Activated effector memory CD4-positive, alpha-beta T cell treated with anti-CD3 and anti-CD28 coated beads, Interleukin-2, amount 50 U/mL, for 16 hours (primary cell): Measurements from ENCODE around the gene SLC46A1.

ENCODE experiments used
- DNase-seq: peaks from one replicate; pipeline ENCODE4 v3.0.0-alpha.2; 2020

Gene SLC46A1

DNA sequence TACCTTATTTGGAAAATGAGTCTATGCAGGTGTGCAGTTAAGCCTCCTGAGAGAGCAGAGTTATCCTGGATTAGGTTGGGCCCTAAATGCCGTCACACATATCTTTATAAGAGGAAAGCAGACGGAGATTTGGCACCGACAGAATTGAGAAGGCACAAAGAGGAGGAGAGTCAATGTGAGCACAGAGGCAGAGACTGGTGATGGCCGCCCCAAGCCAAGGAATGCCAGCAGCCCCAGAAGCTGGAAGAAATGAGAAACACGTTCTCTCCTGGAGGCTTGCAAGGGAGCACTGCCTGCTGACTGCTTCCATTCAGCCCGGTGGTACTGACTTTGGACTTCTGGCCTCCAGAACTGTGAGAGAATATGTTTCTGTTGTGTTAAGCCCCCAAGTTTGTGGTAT, 3.2 kb downstream of the SLC46A1 start:
- no peak for DNase-seq

DNA sequence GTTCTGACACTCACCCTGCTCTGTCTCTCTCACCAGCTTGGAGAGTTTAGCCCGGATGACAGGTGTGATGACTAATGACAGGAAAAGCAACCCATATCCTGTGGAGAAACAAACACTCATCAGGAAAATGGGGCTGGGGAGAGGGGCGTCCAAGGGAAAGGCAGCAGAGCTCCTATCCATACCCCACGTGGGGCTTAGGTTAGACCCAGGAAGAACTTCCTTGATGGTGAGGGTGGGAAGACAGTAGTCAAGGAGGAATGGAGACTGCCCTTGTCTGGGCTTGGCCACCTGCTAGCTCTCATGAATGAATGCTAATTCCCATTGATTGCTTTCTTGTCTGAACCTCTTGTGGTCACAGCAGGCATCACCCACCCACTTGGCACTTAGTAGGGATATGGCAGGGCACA, 3.8 kb downstream of the SLC46A1 start:
- no peak for DNase-seq

DNA sequence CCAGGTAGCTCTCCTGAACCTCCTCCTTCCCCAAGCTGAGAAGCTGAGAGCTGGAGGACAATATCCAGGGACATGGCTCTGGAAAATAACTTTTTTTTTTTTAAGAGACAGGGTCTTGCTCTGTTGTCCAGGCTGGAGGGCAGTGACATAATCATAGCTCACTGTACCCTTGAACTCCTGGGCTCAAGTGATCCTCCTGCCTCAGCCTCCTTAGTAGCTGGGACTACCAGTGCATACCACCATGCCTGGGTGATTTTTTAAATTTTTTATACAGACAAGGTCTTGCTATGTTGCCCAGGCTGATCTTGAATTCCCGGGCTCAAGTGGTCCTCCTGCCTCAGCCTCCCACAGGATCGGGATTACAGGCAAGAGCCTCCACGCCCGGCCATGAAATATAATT, 6.2 kb downstream of the SLC46A1 start:
- DNase-seq: no peak

DNA sequence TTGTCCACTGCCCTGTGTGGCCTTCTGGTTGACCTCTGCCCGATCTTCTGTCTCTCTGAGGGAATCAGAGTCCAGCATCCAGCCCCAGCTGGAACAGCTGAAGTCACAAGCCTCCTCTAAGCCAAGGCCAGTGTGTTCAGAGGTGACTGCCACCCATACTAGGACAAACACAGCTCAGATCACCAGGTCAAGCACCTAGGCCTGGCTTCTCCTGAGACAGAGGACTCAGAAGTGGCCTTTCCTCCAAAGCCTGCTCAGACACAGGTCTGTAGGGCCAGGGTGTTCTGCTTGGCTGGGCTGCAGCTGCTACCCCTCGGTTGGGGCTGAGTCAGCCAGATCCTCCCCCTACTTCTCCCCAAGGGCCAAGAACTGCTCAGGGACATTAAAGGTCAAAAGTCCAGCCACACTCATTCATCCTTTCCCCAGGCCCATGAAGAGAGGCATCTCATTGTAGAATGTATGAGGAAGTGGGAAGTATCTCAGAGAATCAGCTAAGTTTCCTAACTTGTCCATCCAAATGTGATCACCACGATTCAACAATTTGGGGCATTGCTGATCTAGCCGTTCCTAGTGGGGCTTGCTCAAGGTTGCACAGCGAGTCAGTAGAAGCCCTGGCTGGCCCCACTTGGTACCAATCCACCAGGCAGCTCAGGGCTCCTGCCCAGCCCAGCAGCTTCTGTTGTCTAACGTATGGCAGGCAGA, 7.6 kb downstream of the SLC46A1 start:
- no peak for DNase-seq

DNA sequence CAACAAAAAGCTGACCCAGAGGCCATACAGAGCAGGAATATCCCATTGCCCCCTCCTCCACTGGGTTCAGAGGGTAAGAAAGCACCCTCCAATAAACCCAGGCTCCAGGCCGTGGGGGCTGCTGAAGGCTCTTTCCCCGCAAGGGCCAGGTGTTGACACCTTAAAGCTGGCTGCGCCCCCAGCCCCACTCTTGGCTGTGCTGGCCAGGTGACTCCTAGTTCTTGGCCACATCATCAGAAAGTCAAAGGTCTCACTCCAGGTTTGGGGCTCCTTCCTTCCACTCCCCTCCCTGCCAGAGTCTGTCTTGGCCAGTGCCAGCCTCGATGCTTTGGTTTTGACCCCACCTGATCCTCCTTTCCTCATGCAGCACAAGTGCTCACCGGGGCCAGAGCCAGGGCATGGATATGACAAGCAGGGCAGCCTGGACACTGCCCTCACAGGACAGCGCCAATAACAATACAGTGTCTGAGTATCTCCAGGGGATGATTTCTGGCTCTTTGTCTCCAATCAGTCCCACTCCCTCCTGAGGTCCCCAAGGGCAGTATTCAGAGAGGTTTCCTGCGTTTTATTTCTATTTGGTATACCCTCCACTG, 8.2 kb downstream of the SLC46A1 start:
- no peak for DNase-seq

DNA sequence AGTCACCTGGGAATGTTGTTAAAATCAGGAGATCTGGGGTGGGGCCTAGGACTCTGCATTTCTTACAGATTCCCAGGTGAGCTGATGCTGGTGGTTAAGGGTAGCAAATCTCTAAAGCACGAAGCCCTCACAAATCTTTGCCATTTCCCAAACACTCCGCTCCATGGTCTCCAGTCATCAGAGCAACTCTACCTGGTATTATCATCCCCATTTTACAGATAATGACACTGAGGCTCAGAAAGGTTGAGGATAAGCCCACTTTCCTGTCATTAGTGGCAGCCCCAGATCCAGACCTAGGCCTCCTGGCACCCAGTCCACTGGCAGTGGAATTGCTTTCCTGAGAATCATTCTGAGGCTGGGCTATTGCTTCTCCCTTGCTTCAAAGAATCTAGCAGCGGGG, 8.7 kb downstream of the SLC46A1 start:
- no peak for DNase-seq

DNA sequence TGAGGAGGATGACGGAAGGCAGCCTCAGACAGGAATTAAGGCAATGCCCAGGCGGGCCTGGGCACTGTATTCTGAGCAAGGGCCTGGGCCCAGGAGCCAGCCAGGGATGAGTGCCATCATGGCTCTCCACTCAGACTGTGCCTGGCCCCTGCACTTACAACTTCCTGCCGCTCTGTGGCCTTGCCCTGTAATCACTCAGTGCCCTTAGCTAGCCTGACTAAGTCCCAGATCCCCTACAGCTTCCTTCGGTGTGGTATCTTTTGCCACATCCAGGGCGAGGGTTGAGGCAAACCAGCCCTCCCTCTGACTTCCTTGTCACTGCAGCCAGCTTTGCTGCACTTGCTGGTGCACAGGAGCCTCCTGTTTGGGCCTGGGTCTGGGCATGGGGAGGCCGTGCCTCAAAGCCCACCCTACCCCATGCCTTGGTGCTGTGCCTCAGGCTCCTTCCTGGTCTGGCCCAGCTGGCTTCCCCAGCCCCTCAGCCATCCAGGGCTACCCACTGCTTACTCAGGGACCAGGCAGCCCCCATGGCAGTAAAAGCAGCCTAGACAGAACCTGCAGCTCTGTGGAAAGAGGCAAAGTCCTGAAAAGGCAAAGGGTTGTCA, 9.3 kb downstream of the SLC46A1 start:
- no peak for DNase-seq

DNA sequence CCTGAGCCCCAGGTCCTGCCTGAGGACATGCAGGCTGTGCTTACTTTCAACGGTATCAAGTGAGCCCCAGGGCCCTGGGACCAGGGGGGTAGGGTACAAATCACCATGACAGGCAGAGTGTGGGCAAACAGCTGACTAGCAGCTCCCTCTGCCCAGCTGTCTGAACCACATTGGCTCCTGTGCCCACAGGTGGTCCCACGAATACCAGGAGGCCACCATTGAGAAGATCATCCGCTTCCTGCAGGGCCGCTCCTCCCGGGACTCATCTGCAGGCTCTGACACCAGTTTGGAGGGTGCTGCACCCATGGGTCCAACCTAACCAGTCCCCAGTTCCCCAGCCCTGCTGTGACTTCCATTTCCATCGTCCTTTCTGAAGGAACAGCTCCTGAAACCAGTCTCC, 10.0 kb downstream of the SLC46A1 start:
- DNase-seq: no peak

DNA sequence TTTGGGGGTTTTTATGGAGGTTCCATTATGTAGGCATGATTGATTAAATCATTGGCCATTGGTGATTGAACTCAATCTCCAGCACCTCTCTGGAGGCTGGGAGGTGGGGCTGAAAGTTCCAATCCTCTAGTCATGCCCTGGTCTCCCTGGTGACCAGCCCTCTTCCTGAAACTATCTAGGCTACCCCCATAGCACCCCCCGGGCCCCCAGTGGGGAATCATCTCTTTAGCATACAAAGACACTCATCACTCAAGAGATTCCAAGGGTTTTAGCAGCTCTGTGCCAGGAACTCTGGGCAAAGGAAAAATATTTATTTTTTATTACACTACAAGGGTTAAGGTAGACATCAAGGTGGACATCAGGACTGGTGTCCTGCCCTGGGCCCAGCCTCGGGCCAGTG, 10.6 kb downstream of the SLC46A1 start:
- no peak for DNase-seq

DNA sequence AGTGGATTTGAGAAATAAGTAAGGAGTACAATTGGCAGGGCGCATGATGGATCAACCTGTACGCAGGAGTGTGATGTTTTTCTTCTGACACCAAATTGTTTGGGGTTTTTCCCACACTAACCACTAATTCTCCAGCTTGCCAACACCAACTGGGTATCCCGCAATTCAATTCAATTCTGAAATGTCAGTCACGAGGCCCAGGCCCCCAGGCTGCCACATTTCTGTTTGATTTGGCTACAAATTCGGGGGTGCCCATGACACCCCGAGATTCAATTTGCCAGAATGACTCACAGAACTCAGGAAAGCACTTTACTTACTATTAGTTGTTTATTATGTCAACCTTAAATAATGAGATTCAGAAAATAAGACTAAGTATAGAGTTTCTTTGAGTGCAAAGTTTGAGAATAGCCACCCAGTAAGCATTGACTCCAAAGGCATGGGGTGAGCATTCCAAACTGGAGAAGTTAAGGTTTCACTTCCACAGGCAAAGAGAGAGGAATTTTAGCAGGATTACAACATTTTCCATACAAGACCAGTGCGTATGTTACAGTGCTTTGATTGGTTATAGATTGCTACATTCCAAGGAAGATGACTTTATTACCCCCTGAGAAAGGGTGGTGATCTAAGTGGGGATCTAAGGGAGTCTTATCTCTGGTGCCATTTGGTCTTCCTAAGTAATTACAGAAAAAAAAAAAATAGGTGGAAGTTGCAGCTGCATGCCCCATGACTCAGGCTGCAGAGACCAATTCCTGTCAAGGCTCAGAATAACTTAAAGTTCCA, 11.5 kb downstream of the SLC46A1 start:
- DNase-seq: no peak

DNA sequence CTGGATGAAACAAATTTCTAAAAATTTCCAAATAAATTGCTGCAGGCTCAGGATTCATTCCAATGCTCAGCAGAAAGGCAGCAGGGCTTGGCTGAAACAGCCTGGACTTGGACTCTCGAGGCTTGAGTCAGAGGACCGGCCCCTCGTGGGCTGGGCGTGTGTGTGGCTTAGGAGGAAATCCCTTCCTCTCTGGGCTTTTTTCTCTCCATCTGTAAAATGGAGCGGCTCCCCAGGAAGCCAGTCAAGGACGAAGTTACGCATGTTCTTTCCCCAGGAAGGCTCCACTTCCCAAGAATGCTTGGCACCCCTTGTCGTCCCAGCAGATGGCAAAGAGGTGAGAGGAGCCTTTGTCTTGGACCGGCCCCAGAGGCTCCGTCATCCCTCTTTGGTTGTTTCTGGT, 13.5 kb downstream of the SLC46A1 start:
- DNase-seq: no peak

DNA sequence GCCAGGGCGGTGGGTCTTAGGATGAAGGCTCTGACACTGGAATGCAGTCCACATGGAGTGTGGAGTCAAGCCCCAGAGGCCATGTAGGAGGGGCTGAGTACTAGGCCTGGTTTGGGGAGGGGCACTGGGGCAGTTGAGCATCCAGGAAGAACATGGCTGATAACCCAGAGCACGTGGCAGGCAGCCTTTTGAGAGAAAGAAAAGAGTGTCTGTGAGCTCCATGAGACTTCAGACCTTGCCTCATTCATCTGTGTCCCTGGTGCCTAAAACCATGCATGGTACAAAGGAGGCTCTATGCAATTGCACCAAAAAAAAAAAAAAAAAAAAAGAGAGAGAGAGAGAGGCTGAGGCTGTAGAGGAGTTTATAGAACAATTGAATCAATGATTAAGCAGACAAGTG, 14.6 kb downstream of the SLC46A1 start:
- DNase-seq: no peak

DNA sequence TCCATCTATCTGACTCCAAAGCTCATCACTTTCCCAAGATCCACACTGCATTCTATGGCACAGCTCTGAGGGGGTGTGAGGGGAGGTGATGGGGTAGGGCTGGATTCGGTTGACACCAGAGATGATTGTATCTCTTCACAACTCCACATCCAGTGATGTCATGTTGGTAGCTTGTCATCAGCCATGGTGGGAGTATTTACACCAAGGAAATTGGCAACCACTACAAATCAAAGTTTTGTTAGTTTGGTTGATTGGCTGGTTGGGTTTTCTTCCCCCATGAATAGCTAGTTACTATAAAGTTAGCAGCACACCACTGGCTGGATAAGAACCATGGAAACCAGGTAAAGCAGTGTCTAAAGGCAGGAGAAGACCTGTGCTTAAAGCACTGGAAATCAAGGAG, 15.0 kb downstream of the SLC46A1 start:
- no peak for DNase-seq

DNA sequence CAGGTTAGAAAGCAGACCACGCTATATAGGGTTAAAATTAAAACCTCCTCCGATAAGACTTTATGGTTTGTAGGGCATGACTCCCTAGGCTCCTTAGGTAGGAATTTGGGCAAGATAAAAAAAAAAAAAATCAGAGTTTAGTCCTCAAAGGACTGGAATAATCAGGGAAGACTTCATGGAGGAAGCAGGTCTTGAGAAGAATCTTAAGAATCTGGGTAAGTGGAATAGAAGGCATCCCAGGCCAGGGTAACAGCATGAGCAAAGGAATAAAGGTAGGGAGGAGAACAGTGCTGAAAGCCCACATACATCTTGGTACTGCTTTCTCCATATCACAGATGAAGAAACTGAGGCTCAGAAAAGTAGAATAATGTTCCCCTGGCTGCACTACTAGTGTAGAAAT, 15.4 kb downstream of the SLC46A1 start:
- no peak for DNase-seq

DNA sequence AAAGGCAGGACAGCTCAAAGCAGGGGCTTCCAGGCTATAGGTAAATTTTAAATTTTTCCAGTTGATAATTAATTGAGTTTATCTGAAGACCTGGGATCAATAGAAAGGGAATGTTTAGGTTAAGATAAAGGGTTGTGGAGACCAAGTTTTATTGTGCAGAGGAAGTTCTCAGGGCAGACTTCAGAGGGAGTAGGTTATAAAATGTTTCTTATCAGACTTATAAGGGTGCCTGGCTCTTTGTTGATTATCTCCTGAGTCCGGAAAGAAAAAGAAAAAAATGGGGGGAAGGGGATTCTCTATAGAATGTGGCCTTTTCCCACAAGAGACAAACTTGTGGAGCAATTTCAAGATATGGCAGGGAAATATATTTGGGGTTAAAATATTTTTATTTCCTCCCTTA, 15.9 kb downstream of the SLC46A1 start:
- DNase-seq: no peak

DNA sequence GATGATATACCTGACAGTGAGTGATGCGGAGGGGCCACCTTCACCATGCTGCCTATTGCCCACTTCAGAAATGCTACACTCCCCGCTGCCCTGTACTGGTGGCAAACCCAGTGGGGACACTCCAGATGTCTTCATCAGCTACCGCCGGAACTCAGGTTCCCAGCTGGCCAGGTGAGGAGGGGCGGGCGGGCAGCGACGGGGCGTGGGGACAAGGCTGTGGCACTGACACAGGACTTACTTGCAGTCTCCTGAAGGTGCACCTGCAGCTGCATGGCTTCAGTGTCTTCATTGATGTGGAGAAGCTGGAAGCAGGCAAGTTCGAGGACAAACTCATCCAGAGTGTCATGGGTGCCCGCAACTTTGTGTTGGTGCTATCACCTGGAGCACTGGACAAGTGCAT, 17.9 kb downstream of the SLC46A1 start:
- no peak for DNase-seq

DNA sequence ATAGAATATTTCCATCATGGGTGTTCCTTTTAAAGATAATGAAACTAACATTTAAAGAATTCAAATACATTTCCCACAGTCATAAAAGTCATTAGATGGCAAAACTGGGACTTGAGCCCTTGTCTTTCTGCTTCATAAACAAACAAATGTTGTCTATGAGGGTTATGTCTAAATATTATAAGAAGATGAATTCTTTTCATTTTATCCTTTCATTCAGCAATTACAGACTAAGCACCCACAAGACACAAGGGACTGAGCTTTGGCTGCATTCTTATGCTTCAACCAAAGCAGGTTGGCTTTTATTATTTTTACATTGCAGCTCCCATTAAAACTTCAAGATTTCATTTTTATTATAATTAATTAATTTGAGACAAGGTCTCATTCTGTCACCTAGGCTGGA, 19.6 kb downstream of the SLC46A1 start:
- DNase-seq: no peak

DNA sequence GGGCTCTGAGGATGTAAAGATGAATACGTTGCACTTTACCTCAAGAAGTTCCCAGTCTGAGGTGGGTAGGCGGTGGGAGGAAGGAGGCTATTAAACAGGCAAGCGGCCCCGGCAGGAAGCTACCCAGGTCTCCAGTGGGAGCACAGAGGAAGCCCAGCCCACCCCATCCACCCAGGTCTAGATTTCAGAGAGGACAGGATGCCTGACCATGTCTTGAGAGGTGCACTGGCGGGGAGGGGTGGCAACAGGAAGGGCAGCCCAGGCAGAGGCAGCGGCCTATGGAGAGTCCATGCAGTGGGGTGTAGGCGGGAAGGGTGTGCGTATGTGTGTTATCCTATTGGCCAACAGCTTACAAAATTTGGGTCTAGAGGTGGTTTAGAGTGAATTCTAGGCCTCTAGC, 20.6 kb downstream of the SLC46A1 start:
- no peak for DNase-seq

DNA sequence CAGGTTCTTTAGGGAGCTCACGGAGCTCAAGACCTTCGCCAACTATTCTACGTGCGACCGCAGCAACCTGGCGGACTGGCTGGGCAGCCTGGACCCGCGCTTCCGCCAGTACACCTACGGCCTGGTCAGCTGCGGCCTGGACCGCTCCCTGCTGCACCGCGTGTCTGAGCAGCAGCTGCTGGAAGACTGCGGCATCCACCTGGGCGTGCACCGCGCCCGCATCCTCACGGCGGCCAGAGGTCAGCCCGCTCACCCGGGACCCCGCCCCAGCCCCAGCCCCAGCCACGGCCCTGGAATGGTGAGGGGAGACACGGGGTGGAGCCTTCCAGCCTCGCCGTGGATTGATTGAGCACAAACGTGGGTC, 21.0 kb downstream of the SLC46A1 start:
- no peak for DNase-seq

DNA sequence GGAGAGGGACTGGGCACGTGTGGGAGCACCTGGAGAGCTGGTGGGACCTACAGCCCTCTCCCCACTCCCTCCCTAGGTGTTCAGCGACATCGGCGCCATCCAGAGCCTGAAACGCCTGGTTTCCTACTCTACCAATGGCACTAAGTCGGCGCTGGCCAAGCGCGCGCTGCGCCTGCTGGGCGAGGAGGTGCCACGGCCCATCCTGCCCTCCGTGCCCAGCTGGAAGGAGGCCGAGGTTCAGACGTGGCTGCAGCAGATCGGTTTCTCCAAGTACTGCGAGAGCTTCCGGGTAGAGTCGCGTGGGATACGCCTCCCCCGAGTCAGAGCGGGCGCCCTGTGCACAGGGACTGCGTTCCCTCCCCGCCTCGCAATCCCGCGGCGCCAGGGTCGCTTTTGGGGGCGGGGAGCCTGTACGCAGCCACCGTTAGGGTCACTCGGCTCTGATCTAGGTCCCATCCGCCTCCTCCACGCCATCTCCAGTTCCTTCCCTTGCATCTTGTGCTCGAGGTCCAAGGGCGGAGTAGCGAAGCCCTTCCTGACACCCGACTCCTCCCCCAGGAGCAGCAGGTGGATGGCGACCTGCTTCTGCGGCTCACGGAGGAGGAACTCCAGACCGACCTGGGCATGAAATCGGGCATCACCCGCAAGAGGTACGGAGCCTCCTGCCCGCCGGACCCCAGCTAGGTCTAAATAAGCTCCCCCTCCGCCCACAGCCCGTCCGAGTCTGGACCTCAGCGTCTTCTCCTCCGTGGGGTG, 21.6 kb downstream of the SLC46A1 start:
- DNase-seq: peak; percentile 87

DNA sequence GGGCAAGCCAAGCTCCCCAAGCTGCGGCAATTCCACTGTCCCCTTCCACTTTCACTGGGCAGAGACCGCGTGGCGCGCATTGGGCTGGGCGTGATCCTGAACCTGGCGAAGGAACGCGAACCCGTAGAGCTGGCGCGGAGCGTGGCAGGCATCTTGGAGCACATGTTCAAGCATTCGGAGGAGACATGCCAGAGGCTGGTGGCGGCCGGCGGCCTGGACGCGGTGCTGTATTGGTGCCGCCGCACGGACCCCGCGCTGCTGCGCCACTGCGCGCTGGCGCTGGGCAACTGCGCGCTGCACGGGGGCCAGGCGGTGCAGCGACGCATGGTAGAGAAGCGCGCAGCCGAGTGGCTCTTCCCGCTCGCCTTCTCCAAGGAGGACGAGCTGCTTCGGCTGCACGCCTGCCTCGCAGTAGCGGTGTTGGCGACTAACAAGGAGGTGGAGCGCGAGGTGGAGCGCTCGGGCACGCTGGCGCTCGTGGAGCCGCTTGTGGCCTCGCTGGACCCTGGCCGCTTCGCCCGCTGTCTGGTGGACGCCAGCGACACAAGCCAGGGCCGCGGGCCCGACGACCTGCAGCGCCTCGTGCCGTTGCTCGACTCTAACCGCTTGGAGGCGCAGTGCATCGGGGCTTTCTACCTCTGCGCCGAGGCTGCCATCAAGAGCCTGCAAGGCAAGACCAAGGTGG, 24.7 kb downstream of the SLC46A1 start:
- DNase-seq: no peak
